AML-193 (cell line): Measurements from ENCODE around the gene CAPZA2.
A peak's percentile ranks its signal among the peaks of the same experiment; 100 is the strongest.
"Not testable (repeated sequence)": the region's sequence is repeated elsewhere in the genome, so short reads cannot be mapped to it uniquely, and the experiment has no call there.

Experiments used
- DNase-seq, 2 experiments: peaks; one replicate each; lab custom pipeline; 2025; lab: John Stamatoyannopoulos, UW

The CAPZA2 gene

GRCh38 chr7:116862234-116862950, at the start of gene CAPZA2:
CAPZA2 (plus strand) TSS chr7:116862587; CDS start chr7:116862612, 25 bp downstream.
- peak; percentile 86 to 88 for DNase-seq

DNA sequence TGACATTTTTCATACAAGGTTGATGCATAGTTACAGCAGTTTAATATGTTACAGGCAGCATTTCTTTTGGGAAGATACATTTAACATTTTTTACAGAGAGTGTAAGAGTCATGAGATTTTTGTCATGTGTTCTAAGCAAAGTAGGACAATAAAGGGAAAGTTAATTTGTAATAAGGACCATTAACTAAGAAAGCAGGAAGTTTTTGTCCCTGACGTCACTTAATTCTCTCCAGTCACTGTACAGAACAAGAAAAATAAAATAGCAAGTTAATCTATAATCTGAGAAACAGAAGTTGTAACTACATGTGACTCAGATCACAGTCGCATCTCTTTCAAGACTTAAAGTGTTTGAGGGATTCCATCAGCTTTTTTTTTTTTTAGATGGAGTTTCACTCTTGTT, 49.5 kb upstream of the CAPZA2 start:
- DNase-seq = no peak

DNA sequence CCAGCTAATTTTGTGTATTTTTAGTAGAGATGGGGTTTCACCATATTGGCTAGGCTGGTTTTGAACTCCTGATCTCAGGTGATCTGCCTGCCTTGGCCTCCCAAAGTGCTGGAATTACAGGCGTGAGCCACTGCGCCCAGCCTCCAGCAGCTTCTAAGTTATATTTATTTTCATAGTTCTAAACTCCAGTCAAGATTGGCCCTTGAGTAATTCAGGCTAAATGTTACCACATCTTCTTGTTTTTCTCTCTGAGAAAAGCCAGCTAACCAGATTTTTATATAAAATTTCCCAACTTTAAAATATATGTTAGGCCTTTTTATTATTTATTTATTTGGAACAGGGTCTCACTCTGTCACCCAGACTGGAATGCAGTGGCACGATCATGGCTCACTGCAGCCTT, 49.0 kb upstream of the CAPZA2 start:
- not testable (repeated sequence) for DNase-seq

GRCh38 chr7:116815041-116815440, 47.3 kb upstream of the CAPZA2 start:
- no peak for DNase-seq

DNA sequence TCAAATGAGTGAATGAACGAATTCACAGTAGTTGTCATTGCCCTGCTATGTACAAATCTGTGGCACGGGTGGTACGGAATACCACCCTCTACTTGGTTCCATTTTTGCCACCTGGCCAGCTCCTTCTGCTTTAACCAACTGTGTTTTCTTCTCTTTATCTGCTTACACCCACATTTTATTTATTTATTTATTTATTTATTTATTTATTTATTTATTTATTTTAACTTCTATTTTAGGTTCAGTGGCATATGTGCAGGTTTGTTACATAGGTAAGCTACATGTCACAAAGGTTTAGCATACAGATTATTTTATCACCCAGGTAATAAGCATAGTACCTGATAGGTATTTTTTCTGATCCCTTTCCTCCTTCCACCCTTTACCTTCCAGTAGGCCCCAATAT, 42.2 kb upstream of the CAPZA2 start:
- no peak for DNase-seq

DNA sequence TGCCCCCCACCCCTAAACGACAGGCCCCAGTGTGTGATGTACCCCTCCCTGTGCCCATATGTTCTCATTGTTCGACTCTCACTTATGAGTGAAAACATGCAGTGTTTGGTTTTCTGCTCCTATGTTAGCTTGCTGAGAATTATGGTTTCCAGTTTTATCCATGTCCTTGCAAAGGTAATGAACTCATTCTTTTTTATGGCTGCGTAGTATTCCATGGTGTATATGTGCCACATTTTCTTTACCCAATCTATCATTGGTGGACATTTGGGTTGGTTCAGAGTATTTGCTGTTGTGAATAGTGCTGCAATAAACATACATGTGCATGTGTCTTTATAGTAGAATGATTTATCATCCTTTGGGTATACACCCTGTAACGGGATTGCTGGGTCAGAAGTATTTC, 40.7 kb upstream of the CAPZA2 start:
- not testable (repeated sequence) for DNase-seq

GRCh38 chr7:116824449-116824848, 37.9 kb upstream of the CAPZA2 start:
- DNase-seq = no peak

GRCh38 chr7:116828281-116828680, 34.1 kb upstream of the CAPZA2 start:
- no peak for DNase-seq

GRCh38 chr7:116829041-116829440, 33.3 kb upstream of the CAPZA2 start:
- DNase-seq = no peak

GRCh38 chr7:116829493-116829892, 32.9 kb upstream of the CAPZA2 start:
- no peak for DNase-seq

GRCh38 chr7:116832692-116833091, 29.7 kb upstream of the CAPZA2 start:
- DNase-seq = no peak

- no peak for DNase-seq
These were observed 27.4 kb upstream of the CAPZA2 start for GRCh38 chr7:116834815-116835504.

- DNase-seq = no peak
These were observed 26.3 kb upstream of the CAPZA2 start for GRCh38 chr7:116836048-116836447.

DNA sequence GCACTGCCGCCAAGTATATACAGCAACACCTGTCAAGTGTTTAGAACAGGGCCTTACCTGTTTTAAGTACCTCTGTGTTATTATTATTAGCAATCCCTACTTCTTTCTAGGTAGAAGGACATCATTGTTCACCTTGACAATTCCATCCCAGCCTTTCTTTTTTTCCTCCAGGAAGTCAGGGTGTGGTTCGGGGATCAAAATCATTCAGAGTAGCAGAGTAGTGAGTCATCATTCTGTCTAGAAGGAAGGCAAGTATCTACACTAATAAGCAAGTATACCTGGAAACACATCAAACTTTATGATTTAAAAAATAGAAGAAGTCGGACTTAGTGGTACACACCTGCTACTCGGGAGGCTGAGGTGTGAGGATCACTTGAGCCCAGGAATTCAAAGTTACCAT, 25.5 kb upstream of the CAPZA2 start:
- no peak for DNase-seq

DNA sequence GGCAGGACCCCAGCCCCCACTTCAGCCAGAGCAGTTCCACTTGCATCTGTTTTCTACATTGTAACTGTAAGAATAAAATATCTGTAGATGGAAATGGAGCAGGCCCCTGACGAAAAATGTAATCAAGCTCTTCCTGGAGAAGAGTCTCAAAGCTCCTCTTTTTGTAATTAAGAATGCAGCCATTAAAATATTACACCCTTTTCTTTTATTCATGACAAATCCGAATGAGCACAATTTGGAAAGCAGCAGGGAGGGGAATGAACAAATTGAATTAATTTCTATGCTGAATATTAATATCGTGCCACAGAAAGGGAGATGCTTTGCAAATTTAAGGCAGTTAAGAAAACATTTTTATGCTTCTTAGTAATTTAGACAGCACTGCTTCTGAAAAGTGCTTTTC, 24.8 kb upstream of the CAPZA2 start:
- no peak for DNase-seq

GRCh38 chr7:116840256-116840655, 22.1 kb upstream of the CAPZA2 start:
- no peak for DNase-seq

DNA sequence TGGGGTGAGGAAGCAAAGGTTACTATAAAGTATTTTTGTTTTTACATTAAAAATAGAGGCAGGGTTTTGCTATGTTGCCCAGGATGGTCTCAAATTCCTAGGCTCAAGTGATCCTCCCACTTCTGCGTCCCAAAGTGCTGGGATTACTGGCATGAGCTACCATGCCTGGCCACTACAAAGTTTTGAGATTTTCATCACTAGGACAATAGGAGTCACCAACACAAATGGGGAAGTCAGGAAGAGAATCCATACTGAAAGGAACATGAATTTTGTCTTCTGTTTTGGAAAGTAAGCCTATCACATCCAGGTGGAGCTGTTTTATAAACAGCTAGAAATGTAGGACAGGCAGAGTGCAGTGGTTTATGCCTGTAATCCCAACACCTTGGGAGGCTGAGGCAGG, 20.0 kb upstream of the CAPZA2 start:
- DNase-seq = no peak

DNA sequence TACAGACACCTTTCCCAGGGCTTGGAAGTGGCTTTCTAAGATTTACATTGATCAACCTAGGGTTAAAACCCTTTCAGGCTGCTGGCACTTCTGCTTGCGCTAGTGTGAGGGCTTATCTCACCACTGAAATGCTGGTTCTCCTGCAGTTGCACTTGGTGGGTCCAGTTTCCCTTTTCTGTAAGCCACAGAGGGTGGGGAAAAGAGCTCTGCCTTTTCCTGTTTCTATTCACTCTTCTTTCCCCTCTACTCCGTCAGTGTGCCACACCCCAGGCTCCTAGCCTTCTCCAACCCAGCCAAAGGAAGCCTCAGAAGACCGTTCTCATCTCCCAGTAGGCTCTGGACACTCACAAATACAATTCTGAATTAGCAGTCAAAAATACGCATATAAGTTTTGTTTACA, 19.0 kb upstream of the CAPZA2 start:
- no peak for DNase-seq

DNA sequence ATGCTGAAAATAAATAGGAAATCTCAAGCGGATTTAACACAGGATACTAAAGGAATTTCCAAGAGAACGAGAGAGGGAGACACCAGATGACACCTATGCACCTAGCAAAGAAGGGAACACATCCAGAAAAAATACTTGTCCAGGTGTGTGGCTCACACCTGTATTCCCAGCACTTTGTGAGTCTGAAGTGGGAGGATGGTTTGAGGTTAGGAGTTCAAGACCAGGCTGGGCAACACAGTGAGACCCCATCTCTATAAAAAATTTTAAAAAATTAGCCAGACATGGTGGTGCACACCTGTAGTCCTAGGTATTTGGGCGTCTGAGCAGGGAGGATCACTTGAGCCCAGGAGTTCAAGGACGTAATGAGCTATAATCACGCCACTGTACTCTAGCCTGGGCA, 11.2 kb upstream of the CAPZA2 start:
- DNase-seq = no peak

- no peak for DNase-seq
These were observed 10.7 kb upstream of the CAPZA2 start for GRCh38 chr7:116851671-116852070.

- DNase-seq = no peak
These were observed 8.3 kb upstream of the CAPZA2 start for GRCh38 chr7:116854132-116854531.

DNA sequence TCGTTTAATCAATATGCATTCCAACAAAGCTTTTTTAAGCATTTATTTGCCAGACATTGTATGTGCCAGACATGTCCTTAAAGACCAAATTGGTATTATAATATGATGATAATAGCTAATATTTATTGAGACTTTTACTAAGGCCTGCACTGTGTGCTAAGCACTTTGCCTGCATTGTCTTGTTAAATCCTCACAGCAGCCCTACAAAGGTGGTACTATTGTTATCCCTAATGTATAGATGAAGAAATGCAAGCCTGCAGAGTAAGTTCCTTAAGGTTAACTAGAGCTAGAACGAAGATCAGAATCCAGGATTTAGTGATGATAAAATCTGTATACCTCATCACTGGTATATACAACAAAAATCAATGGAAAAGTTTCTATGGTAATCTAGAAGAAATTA, 5.3 kb upstream of the CAPZA2 start:
- no peak for DNase-seq

GRCh38 chr7:116859323-116859722, 3.1 kb upstream of the CAPZA2 start:
- peak; percentile 87 to 90 for DNase-seq

DNA sequence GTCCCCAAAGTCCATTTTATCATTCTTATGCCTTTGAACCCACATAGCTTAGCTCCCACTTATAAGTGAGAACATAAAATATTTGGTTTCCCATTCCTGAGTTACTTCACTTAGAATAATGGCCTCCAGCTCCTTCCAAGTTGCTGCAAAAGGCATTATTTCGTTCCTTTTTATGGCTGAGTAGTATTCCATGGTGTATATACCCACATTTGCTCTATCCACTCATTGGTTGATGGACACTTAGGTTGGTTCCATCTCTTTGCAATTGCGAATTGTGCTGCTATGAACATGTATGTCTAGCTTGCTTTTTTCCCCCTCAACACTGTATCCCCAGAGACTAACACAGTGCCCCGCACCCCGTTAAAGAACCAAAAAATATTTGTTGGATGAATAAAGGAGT, 670 bp upstream of the CAPZA2 start:
- no peak for DNase-seq
